DMS53 (cell line): Measurements from ENCODE around the gene JMJD4.

Experiments used
- DNase-seq: peaks from one replicate; lab custom pipeline; 2025; lab: John Stamatoyannopoulos, UW

Gene JMJD4, protein sequence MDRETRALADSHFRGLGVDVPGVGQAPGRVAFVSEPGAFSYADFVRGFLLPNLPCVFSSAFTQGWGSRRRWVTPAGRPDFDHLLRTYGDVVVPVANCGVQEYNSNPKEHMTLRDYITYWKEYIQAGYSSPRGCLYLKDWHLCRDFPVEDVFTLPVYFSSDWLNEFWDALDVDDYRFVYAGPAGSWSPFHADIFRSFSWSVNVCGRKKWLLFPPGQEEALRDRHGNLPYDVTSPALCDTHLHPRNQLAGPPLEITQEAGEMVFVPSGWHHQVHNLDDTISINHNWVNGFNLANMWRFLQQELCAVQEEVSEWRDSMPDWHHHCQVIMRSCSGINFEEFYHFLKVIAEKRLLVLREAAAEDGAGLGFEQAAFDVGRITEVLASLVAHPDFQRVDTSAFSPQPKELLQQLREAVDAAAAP

DNA sequence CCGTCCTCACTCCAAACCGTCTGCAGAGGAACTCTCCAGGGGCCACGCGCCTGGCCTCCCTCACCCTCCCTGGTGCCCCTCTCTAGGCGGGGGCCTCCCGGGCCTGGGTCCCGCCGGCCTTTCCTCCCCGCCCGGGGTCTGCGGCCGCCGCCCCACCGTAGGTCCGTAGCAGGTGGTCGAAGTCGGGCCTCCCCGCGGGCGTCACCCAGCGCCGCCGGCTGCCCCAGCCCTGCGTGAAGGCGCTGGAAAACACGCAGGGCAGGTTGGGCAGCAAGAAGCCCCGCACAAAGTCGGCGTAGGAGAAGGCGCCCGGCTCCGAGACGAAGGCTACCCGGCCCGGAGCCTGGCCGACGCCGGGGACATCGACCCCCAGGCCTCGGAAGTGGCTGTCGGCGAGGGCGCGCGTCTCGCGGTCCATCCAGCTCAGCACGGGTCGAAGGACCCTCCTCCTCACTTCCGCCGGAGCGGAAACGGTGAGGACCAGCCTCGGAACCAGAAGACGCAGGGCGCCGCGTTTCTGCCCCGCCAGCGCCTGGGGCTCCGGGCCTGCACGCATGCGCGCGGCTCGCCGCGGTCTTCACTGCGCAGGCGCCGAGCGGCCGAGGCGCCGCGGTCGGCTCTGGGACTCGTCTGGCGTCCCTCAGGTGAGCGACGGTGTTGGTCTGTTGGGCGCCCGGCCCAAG, at the start of gene JMJD4, which contains the start of gene SNAP47:
TSS of gene JMJD4 (minus strand) at position 447 of the 683 bp plus-strand sequence. CDS start at position 418, 29 bp downstream.
TSS of gene SNAP47 (plus strand) at position 580 of the 683 bp plus-strand sequence. CDS start 12,302 bp downstream, outside the sequence.
- DNase-seq = peak; percentile 96

- DNase-seq = no peak
Measured at GRCh38 chr1:227782226-227782625, 47.1 kb upstream of the JMJD4 start.

DNA sequence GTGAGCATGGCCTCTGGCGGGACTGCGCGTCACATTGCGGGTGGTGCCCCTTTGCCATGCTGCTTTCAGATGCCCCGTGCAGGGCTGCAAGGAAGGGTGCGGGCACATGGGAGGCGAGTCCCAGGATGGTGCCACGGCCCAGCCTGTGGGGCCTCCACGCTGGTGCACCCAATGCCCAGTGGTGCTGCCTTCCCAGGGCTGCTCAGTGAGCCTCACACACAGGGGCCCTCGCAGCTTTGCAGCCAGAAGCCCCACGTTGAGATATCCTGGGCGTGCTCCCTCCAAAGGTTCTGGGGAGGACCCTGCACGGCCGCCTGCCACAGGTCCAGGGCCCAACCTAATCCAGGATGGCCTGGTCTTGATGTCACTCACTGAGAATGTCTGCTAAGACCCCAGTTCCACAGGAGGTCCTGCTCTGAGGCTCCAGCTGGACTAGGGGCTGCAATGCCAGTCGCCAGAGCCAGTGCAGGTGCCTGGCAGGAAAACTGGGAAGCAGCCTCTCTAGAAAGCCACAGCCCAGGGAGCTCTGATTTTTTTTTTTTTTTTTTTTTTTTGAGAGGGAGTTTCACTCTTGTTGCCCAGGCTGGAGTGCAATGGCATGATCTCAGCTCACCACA, 46.3 kb upstream of the JMJD4 start:
- no peak for DNase-seq

DNA sequence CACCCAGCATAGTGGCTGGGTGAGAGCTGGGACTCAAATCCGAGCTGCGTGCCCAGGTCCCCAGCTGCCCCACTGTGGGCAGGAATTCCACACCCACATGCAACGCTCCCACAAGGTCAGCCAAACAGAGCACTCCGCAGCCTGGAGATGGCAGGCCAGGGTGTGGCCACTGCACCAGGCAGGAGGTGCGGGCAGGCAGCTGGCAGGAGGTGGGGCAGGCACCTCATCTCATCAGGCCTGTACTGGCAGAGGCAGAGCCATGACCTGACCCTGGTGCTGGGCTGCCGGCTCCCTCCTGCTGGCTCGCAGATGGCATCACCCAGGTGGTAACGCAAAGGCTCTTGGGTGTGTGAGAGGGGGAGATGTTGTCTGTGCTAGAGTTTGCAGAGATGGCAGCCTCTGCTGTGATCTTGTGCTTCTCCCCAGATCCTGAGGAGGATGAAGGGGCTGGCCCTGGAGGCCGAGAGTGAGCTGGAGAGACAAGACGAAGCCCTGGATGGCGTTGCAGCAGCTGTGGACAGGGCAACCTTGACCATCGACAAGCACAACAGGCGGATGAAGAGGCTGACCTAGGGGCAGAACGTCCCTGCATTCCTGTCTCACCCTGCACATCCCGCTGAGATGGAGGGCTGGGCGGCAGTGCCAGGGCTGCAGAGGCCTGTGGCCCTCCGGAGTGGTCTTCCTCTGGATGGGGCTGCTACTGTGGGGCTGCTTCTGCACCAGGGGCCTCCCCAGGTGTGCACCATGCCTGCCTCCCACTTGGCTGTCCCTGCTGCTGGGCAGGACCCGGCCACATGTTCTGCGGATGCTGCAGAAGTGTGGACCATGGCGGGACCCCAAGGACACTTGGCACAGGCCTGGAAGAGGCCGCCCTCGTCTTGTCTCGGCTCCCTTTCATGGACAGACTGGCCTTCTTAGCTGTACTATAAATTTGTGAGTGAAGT, 45.3 kb upstream of the JMJD4 start:
- no peak for DNase-seq

- DNase-seq = no peak
Measured at GRCh38 chr1:227779685-227780084, 44.6 kb upstream of the JMJD4 start.

- DNase-seq = no peak
Measured at GRCh38 chr1:227779021-227779441, 43.9 kb upstream of the JMJD4 start.

DNA sequence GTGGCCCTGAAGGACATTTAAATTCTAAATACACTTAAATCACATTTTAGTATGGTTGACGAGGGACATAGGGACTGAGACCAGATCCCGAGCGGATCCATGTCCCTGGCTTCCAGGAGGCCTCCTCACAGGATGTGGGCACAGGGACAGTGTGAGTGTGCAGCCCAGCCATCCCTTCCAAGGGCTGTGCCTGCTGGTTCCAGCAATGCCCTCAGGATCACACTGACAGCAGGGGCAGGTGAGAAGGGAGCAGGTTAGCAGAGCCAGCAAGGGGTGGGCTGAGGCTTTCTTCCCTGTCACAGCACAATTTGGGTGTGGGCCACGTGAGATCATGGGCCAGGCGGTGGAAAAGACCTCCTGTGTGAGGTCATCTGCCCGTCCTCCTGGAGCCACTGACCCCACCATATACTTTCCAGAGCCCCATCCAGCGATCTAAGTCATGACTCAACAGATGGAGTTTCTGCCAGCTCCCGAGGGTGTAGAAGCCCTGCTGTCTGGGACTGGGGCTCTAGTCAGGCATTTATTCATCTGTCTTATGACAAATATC, 43.4 kb upstream of the JMJD4 start:
- DNase-seq = no peak

DNA sequence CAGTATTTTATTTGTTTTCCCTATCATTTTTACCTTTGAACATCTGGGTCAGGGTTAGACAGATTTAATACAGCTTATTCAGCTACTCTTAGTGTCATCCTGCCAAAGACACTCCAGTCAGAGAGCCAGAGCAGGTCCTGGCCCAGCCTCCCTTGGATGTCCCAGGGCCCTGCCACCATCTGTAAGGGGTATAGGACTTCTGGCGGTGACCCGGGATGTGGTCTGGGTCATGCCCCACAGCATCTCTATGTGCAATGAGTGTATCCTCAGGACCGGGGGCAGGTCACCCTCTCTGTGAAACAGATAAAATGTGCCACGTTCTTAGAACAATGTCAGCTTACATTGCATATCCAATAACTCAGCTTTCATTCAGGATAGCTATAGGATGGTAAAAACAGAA, 42.5 kb upstream of the JMJD4 start:
- no peak for DNase-seq

DNA sequence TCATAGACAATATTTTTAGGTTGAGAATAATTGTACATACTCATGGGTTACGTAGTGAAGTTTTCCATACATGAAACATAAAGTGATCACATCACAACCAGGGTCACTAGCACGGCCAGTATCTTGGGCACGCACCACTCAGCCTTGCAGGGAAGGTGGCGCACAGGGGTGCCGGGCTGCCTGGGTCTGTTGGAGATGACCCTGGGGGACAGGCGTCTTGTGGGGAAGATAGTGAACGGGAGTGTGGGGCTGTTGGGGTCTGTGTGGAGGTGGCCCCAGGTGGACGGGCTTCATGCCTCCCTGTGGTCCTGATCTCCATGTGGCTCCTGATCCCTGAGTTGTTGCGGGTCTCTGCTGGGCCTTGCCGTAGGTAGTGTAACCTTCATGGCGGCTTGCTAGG, 42.1 kb upstream of the JMJD4 start:
- DNase-seq = no peak

- no peak for DNase-seq
Measured at GRCh38 chr1:227776331-227776771, 41.2 kb upstream of the JMJD4 start.

DNA sequence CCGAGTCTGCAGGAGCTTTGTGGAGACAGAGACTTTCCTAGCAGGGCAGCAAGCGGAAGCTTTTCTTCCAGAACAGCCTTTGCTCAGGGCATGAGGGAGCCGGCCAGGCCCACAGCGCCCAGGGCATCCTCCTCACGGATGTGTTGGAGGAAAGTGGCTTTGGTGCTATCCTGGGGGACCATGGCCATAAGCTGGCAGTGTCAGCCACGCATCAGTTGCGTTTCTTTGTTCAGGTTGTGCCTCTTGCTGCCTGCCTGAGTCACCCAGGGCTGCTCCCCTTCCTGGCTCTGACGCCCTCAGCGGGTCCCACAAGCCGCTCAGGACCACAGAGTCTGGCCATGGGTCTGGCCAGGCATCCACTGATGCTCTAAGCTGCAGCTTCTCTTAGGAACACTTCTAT, 40.7 kb upstream of the JMJD4 start:
- DNase-seq = peak; percentile 31

- DNase-seq = no peak
Measured at GRCh38 chr1:227774821-227775661, 39.9 kb upstream of the JMJD4 start.

- DNase-seq = peak; percentile 90
Measured at GRCh38 chr1:227774051-227774731, 39.1 kb upstream of the JMJD4 start.

GRCh38 chr1:227773558-227773957, 38.5 kb upstream of the JMJD4 start:
- peak; percentile 87 for DNase-seq

DNA sequence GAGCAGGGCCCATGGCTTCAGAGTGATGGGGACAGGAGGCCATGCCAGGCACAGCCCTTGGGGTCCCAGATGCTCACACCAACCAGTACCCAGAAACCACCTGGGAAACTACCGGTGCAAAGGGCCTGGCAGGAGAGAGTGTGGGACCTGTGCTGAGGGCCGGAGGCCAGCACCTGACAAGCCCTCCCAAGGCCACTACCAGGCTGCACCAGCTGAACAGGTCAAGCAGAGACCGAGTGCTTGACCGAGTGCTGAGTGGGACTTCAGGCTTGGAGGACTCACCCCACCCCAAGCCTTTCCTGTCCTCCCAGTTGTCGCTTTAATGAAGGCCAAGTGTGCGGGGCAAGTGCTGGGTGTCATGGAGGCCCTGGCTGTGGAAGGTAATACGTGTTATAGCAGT, 36.7 kb upstream of the JMJD4 start:
- DNase-seq = no peak

DNA sequence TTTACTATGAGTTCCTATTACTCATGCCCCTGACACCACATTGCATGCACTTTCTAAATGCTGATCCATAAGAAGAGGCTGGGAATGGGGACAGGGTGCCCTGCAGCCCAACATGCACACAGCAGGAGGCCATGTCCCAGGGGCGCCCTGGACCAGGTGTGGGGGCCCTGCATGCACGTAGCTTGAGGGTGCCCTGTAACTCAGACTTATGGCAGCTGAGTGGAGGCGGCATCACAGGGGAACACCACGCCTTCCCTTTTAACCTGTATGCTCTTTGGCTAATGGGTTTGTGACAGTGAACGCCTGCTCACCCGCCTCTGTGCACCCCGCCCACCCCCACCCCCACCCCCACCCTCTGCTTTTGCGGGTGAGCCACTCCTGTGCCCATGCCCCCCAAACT, 36.2 kb upstream of the JMJD4 start:
- DNase-seq = no peak

GRCh38 chr1:227770812-227771211, 35.7 kb upstream of the JMJD4 start:
- DNase-seq = no peak

- no peak for DNase-seq
Measured at GRCh38 chr1:227769936-227770494, 34.9 kb upstream of the JMJD4 start.
